HG03095 (cell line): Measurements from ENCODE around the gene ADGRG2.
"Not testable (repeated sequence)": the region's sequence is repeated elsewhere in the genome, so short reads cannot be mapped to it uniquely, and the experiment has no call there.

Source experiments
- ATAC-seq: cut with Tn5 transposase; IDR thresholded peaks from one replicate; pipeline ENCODE4 v1.9.1; 2021; ENCODE audit warnings: moderate library complexity; ENCODE audit not compliant: unreplicated experiment

The ADGRG2 gene

GRCh38 chrX:19007868-19008267 lies 114.4 kb downstream of the ADGRG2 start:
- no peak for ATAC-seq

- ATAC-seq = no peak
Observed at GRCh38 chrX:19007011-19007410, 115.3 kb downstream of the ADGRG2 start.

- ATAC-seq = no peak
Observed at GRCh38 chrX:19005909-19006308, 116.4 kb downstream of the ADGRG2 start.

GRCh38 chrX:19003756-19004155 lies 118.5 kb downstream of the ADGRG2 start:
- no peak for ATAC-seq

GRCh38 chrX:18998653-18999052 lies 123.6 kb downstream of the ADGRG2 start:
- ATAC-seq = no peak

- no peak for ATAC-seq
Observed at GRCh38 chrX:18997916-18998315, 124.4 kb downstream of the ADGRG2 start.

- ATAC-seq = no peak
Observed at GRCh38 chrX:18996536-18996935, 125.7 kb downstream of the ADGRG2 start.

GRCh38 chrX:18995221-18995620 lies 127.0 kb downstream of the ADGRG2 start:
- ATAC-seq = no peak

- ATAC-seq = no peak
Observed at GRCh38 chrX:18994713-18995112, 127.6 kb downstream of the ADGRG2 start.

GRCh38 chrX:18992829-18993228 lies 129.4 kb downstream of the ADGRG2 start:
- no peak for ATAC-seq

GRCh38 chrX:18985186-18985435 lies 137.2 kb downstream of the ADGRG2 start:
- ATAC-seq = no peak

- ATAC-seq = peak; percentile 86
Observed at GRCh38 chrX:18984381-18985185, 137.7 kb downstream of the ADGRG2 start.

- ATAC-seq = peak; percentile 37
Observed at GRCh38 chrX:18983666-18984380, 138.4 kb downstream of the ADGRG2 start, which contains the start of gene PHKA2. PHKA2 (minus strand) TSS chrX:18984114; CDS start chrX:18983932, 182 bp downstream.

GRCh38 chrX:18981124-18981807 lies 141.0 kb downstream of the ADGRG2 start:
- ATAC-seq = no peak

- not testable (repeated sequence) for ATAC-seq
Observed at GRCh38 chrX:18980262-18980661, 142.0 kb downstream of the ADGRG2 start.

GRCh38 chrX:18974993-18975392 lies 147.3 kb downstream of the ADGRG2 start:
- ATAC-seq = no peak

- ATAC-seq = no peak
Observed at GRCh38 chrX:18973527-18974192, 148.6 kb downstream of the ADGRG2 start.

- no peak for ATAC-seq
Observed at GRCh38 chrX:18971506-18971905, 150.8 kb downstream of the ADGRG2 start.

GRCh38 chrX:18970465-18970864 lies 151.8 kb downstream of the ADGRG2 start:
- ATAC-seq = no peak

- ATAC-seq = no peak
Observed at GRCh38 chrX:18966624-18967023, 155.6 kb downstream of the ADGRG2 start.

GRCh38 chrX:18964901-18965300 lies 157.4 kb downstream of the ADGRG2 start:
- ATAC-seq = no peak
